Stomach (tissue), 9 donors: Measurements from ENCODE around the gene PANK4. TPM values are rescaled to one million over a fixed set of nuclear protein-coding genes. Genes with fewer than 3 reads are reported as not detected.

Experiments used
- DNase-seq, 2 donors: peaks; one replicate each; pipeline versions ENCODE4 v3.0.0 to v3.0.0-alpha.2; 2013 to 2019
- H3K27ac ChIP-seq, 5 donors: fragments of 200-600 bp in 4 of 5; sonication (generic) in 4 of 5; one replicate each; pipeline ENCODE4 v1.5.1; 2013 to 2019; ENCODE audit warnings: mild to moderate bottlenecking in 1 of 5, moderate library complexity in 1 of 5
- H3K27me3 ChIP-seq, 3 donors: fragments of 200-600 bp; sonication (generic); one replicate each; pipeline ENCODE4 v1.5.1; 2017 to 2019; ENCODE audit warnings: mixed run types in 1 of 3
- H3K36me3 ChIP-seq, 4 donors: fragments of 200-600 bp; sonication (generic); 1 replicate in 3 of 4; 2 replicates in 1 of 4; pipeline ENCODE4 v1.5.1; 2016 to 2019
- H3K4me1 ChIP-seq, 4 donors: fragments of 200-600 bp; sonication (generic); one replicate each; pipeline ENCODE4 v1.5.1; 2016 to 2019
- H3K4me3 ChIP-seq, 4 donors: fragments of 200-600 bp; sonication (generic) in 3 of 4; one replicate each; pipeline ENCODE4 v1.5.1; 2016 to 2019; ENCODE audit warnings: mild to moderate bottlenecking in 1 of 4
- H3K9me3 ChIP-seq, 4 donors: fragments of 200-600 bp; sonication (generic); one replicate each; pipeline ENCODE4 v1.5.1; 2016 to 2019
- EP300 ChIP-seq: sonication (generic); formaldehyde crosslinking; IDR thresholded peaks from one replicate; pipeline ENCODE4 v1.6.1; 2017; ENCODE audit warnings: antibody characterized with exemption
- POLR2A ChIP-seq, 4 donors: fragments of 450-650 bp; IDR thresholded peaks; one replicate each; pipeline ENCODE4 v1.6.1; 2016; ENCODE audit warnings: antibody characterized with exemption in 4 of 4, control low read depth in 2 of 4, mild to moderate bottlenecking in 1 of 4, moderate library complexity in 1 of 4
- POLR2AphosphoS5 ChIP-seq, 3 donors: sonication (generic); formaldehyde crosslinking; IDR thresholded peaks; one replicate each; pipeline ENCODE4 v1.6.1; 2016; ENCODE audit warnings: antibody characterized with exemption in 3 of 3
- WGBS, 5 donors: extraction: QIAGEN DNeasy Blood & Tissue Kit in 3 of 5; methylation state at CpG; one replicate each; pipeline versions ENCODE4 v1.1.5 to v1.1.7; 2013 to 2018; 5-methylcytosine and 5-hydroxymethylcytosine counted together
- intact Hi-C: fragments of 100-400 bp; cut with DNase I; formaldehyde crosslinking; loops from one replicate; pipeline ENCODE4 v1.15.1; 2023; ENCODE audit warnings: low total_unique reads
- polyA plus RNA-seq, 3 donors: library from polyadenylated mRNA; stranded (reverse); fragments of 200-250 nt; gene quantifications; one replicate each; pipeline ENCODE4 v1.2.3, GENCODE V29; 2013
- total RNA-seq, 5 donors: library from RNA; depleted of rRNA; stranded (reverse); fragments of >200 nt; gene quantifications; one replicate each; pipeline versions ENCODE4 v1.1.0 to v1.2.3, GENCODE V29; 2014 to 2016
- TF ChIP-seq, protein P1 (sequence below), 7 experiments: fragments of 450-650 bp in 4 of 7; fragments of 200-600 bp in 3 of 7; sonication (generic) in 3 of 7; IDR thresholded peaks; one replicate each; pipeline ENCODE4 v1.5.1; 2016 to 2019; ENCODE audit warnings: antibody characterized with exemption in 7 of 7, control low read depth in 2 of 7, mild to moderate bottlenecking in 1 of 7
- donor health status: healthy with polysubstance abuse.
- donor health status: Bipolar disorder and iron deficiency.
- donor health status: healthy.

Gene PANK4
- total and polyA plus RNA-seq, 8 donors: 6.4 to 86.0 (median 19.5) TPM

DNA sequence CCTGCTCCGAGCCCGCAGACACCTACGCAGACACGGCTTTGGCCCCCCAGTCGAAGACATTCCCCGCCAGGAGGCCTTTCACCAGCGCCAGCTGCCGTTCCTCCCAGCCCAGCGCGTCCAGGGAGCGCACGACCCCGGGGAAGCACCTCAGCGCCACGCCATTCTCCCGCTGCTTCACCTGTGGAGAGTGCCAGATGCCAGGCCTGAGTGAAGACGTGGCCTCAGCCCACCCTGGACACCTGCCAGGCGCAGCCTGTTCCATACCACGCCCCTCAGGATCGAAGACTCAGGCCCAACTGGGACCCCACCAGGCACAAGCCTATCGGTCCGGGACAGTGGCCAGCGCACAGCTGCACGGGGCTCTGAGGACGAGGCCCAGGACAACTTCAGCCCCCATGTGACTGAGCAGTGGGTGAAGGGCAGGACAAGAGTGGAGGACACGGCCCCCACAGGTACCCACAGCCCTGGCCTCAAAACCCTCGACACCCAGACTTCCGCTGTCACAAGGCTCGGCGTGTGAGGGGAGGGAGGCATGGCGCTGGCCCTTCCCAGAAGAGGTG, 13.5 kb downstream of the PANK4 start:
- H3K27ac ChIP-seq: no peak overlapping the region
- peaks cover 91 to 100% (median 100%) of the 10 kb centered on the region in 4 donors for H3K36me3 ChIP-seq
- intact Hi-C loops: no loop called here
- no peak overlapping the region for H3K4me3 ChIP-seq
- TF ChIP-seq POLR2AphosphoS5 (IDR thresholded peaks at IDR 0.05) (no peak), EP300 (no peak), POLR2A (IDR thresholded peaks at IDR 0.05) (no peak)
- TF ChIP-seq, protein P1, sequence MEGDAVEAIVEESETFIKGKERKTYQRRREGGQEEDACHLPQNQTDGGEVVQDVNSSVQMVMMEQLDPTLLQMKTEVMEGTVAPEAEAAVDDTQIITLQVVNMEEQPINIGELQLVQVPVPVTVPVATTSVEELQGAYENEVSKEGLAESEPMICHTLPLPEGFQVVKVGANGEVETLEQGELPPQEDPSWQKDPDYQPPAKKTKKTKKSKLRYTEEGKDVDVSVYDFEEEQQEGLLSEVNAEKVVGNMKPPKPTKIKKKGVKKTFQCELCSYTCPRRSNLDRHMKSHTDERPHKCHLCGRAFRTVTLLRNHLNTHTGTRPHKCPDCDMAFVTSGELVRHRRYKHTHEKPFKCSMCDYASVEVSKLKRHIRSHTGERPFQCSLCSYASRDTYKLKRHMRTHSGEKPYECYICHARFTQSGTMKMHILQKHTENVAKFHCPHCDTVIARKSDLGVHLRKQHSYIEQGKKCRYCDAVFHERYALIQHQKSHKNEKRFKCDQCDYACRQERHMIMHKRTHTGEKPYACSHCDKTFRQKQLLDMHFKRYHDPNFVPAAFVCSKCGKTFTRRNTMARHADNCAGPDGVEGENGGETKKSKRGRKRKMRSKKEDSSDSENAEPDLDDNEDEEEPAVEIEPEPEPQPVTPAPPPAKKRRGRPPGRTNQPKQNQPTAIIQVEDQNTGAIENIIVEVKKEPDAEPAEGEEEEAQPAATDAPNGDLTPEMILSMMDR (IDR thresholded peaks at IDR 0.05): no peak
- no peaks in the 10 kb centered on the region for H3K4me1 ChIP-seq
- no peaks in the 10 kb centered on the region for H3K27me3 ChIP-seq
- H3K9me3 ChIP-seq: no peaks in the 10 kb centered on the region
- 90 to 96% (median 94%) methylated on average over 21 to 31 of the region's 31 CpGs for WGBS, 5 donors
- no peak for DNase-seq

- no peak overlapping the region for H3K27ac ChIP-seq
- no peak for TF ChIP-seq POLR2A (IDR thresholded peaks at IDR 0.05)
- no peak for TF ChIP-seq POLR2AphosphoS5 (IDR thresholded peaks at IDR 0.05)
- TF ChIP-seq, protein P1 (IDR thresholded peaks at IDR 0.05): no peak
- no peak for TF ChIP-seq EP300
- no peak overlapping the region for H3K4me3 ChIP-seq
- no peak for DNase-seq
- WGBS, 5 donors: 87 to 94% (median 93%) methylated on average over 21 to 27 of the region's 27 CpGs
- peaks cover 0 to 14% (median under 1%) of the 10 kb centered on the region in 4 donors for H3K4me1 ChIP-seq
- H3K9me3 ChIP-seq: no peaks in the 10 kb centered on the region
- peaks cover 71 to 85% (median 83%) of the 10 kb centered on the region in 4 donors for H3K36me3 ChIP-seq
- peaks cover 0 to 10% (median 8%) of the 10 kb centered on the region in 3 donors for H3K27me3 ChIP-seq
- intact Hi-C loops: no loop called here
Measured at GRCh38 chr1:2510366-2511155, 15.8 kb downstream of the PANK4 start.

GRCh38 chr1:2509589-2509988, 16.8 kb downstream of the PANK4 start:
- H3K27me3 ChIP-seq: peaks cover 0 to 19% (median 18%) of the 10 kb centered on the region in 3 donors
- intact Hi-C loops: no loop called here
- no peak overlapping the region for H3K27ac ChIP-seq
- WGBS, 5 donors: 82 to 93% (median 84%) methylated on average over 10 to 11 of the region's 11 CpGs
- H3K4me3 ChIP-seq: no peak overlapping the region
- H3K4me1 ChIP-seq: peaks cover 0 to 23% (median 2%) of the 10 kb centered on the region in 4 donors
- H3K9me3 ChIP-seq: no peaks in the 10 kb centered on the region
- TF ChIP-seq EP300: no peak
- TF ChIP-seq, protein P1 (IDR thresholded peaks at IDR 0.05): no peak
- TF ChIP-seq POLR2AphosphoS5 (IDR thresholded peaks at IDR 0.05): no peak
- no peak for TF ChIP-seq POLR2A (IDR thresholded peaks at IDR 0.05)
- H3K36me3 ChIP-seq: peaks cover 64 to 76% (median 73%) of the 10 kb centered on the region in 4 donors
- no peak for DNase-seq

DNA sequence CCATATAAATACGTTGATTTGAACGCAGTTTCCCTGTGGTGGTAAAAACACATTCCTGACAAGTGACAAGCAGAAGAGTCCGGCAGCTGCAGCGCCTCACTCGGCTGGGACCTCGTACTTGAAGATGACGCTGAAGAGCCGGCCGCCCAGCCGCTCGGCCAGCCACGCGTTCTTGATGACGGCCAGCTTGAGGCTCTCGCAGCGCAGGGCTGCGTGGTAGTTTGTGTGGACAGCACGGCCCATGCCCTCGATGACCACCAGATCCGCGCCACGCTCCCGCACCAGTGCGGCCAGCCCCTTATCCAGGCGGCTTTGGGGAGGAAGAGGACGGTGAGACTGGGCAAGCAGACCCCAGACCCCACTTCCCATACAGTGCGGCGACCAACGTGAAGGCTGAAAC, 17.6 kb downstream of the PANK4 start:
- H3K27ac ChIP-seq: no peak overlapping the region
- no peaks in the 10 kb centered on the region for H3K9me3 ChIP-seq
- 93 to 95% (median 94%) methylated on average over 23 to 29 of the region's 29 CpGs for WGBS, 5 donors
- peaks cover 0 to 32% (median 4%) of the 10 kb centered on the region in 4 donors for H3K4me1 ChIP-seq
- intact Hi-C loops: no loop called here
- no peak for TF ChIP-seq EP300
- TF ChIP-seq, protein P1 (IDR thresholded peaks at IDR 0.05): no peak
- no peak for TF ChIP-seq POLR2AphosphoS5 (IDR thresholded peaks at IDR 0.05)
- no peak for TF ChIP-seq POLR2A (IDR thresholded peaks at IDR 0.05)
- H3K27me3 ChIP-seq: peaks cover 4 to 28% (median 26%) of the 10 kb centered on the region in 3 donors
- no peak for DNase-seq
- H3K36me3 ChIP-seq: peaks cover 57 to 67% (median 65%) of the 10 kb centered on the region in 4 donors
- H3K4me3 ChIP-seq: no peak overlapping the region
